Measurements from ENCODE around the gene RRP12. TPM values are rescaled to one million over a fixed set of nuclear protein-coding genes. Genes with fewer than 3 reads are reported as not detected.

RRP12 gene
- total RNA-seq, 1 donor from 2014 or later, result 6.1 TPM

DNA sequence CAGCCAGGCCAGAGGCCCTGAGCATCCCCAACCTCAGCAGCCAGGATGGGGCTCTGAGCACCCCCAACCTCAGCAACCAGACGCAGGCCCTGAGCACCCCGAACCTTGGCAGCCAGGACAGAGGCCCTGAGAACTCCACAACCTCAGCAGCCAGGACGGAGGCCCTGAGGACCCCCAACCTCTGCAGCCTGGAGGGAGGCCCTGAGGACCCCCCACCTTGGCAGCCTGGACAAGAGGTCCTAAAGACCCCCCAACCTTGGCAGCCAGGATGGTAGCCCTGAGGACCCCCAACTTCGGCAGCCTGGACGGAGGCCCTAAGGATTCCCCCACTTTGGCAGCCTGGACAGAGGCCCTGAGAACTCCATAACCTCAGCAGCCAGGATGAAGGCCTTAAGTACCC, 17.0 kb downstream of the RRP12 start:
- no peak overlapping the region for H3K9ac ChIP-seq
- peaks cover 2% of the 10 kb centered on the region for H3K27me3 Mint-ChIP-seq (ENCODE audit: insufficient read depth, low read depth)
- H3F3A ChIP-seq (ENCODE audit: low read depth), result no peaks in the 10 kb centered on the region
- TF ChIP-seq EZH2 (IDR thresholded peaks at IDR 0.05) (no peak), CTCF (IDR thresholded peaks at IDR 0.05) (no peak), EZH2phosphoT487 (IDR thresholded peaks at IDR 0.05) (no peak)
- no peaks in the 10 kb centered on the region for H3K9me3 ChIP-seq (ENCODE audit: low read depth)
- H3K27ac ChIP-seq, result no peak overlapping the region
- no peaks in the 10 kb centered on the region for H3K9me3 Mint-ChIP-seq
- no peak overlapping the region for H3K4me3 Mint-ChIP-seq
- no peaks in the 10 kb centered on the region for H4K20me1 ChIP-seq (ENCODE audit: low read depth)
- no peak overlapping the region for H3K4me3 ChIP-seq
- no peaks in the 10 kb centered on the region for H3K4me1 Mint-ChIP-seq
- no peaks in the 10 kb centered on the region for H3K27me3 ChIP-seq
- H3K4me2 ChIP-seq, result no peak overlapping the region
- no peaks in the 10 kb centered on the region for H3K4me1 ChIP-seq
- no peak overlapping the region for H3K27ac Mint-ChIP-seq
- no peak overlapping the region for H2AFZ ChIP-seq (replicated peaks)
- no peaks in the 10 kb centered on the region for H3K79me2 ChIP-seq (ENCODE audit: low read depth)
- H3K36me3 Mint-ChIP-seq, result peaks cover 6% of the 10 kb centered on the region
- no peak for DNase-seq (ENCODE audit: low spot score)
- H3K36me3 ChIP-seq, result no peaks in the 10 kb centered on the region

DNA sequence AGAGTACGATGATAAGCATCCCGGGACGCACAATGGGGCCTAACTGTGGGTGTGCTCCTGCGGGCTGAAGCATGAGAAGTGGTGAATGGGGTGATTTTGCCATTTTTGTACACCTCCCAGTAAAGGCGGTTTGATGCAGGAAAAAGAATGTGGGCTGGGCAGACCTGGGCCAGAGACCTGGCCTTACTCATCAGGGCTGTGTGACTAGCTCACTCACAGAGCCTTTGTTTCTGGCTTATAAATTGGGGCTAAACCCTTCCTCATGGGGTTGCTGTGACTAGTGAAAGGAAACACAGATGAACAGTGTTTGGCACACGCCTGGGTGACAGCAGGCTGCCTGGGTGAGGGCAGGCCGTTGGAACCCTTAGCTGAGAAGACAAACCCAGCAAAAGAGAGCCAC, 18.0 kb downstream of the RRP12 start:
- no peak overlapping the region for H3K4me3 ChIP-seq
- Mint-ChIP-seq H3K9me3 (no peaks in the 10 kb centered on the region), H3K27me3 (ENCODE audit: insufficient read depth, low read depth) (peaks cover 3% of the 10 kb centered on the region), H3K27ac (no peak overlapping the region), H3K36me3 (peaks cover 2% of the 10 kb centered on the region), H3K4me1 (no peaks in the 10 kb centered on the region), H3K4me3 (no peak overlapping the region)
- H3K27me3 ChIP-seq, result no peaks in the 10 kb centered on the region
- no peak overlapping the region for H3K4me2 ChIP-seq
- H3K4me1 ChIP-seq, result no peaks in the 10 kb centered on the region
- H3K9ac ChIP-seq, result no peak overlapping the region
- H3K79me2 ChIP-seq (ENCODE audit: low read depth), result no peaks in the 10 kb centered on the region
- no peaks in the 10 kb centered on the region for H4K20me1 ChIP-seq (ENCODE audit: low read depth)
- no peaks in the 10 kb centered on the region for H3K9me3 ChIP-seq (ENCODE audit: low read depth)
- no peaks in the 10 kb centered on the region for H3F3A ChIP-seq (ENCODE audit: low read depth)
- no peaks in the 10 kb centered on the region for H3K36me3 ChIP-seq
- no peak overlapping the region for H3K27ac ChIP-seq
- DNase-seq (ENCODE audit: low spot score), result no peak
- H2AFZ ChIP-seq (replicated peaks), result no peak overlapping the region
- TF ChIP-seq CTCF (IDR thresholded peaks at IDR 0.05) (no peak), EZH2 (IDR thresholded peaks at IDR 0.05) (no peak), EZH2phosphoT487 (IDR thresholded peaks at IDR 0.05) (no peak)

DNA sequence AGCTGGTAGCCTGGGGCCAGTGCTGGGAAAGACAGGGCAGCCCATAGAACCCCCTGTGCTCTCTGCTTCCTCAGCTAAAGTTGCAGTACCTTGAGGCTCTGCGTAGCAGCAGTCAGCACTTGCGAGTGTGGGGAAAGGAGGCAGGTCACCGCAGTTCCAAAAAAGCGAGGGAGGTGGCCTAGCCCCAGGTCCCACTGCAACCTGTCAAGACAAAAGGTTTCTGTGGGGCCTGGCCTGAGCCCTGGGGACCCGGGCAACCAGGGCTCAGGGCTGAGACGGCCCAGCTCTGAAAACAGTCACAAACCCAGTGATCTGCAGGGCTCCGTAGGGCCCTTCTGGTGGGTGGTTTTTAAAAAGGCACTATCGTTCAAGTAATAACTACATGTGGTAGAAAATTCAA, 19.5 kb downstream of the RRP12 start:
- H3K4me3 Mint-ChIP-seq, result no peak overlapping the region
- no peaks in the 10 kb centered on the region for H3K9me3 Mint-ChIP-seq
- H3K27ac ChIP-seq, result no peak overlapping the region
- no peak overlapping the region for H3K4me2 ChIP-seq
- no peak overlapping the region for H3K4me3 ChIP-seq
- H3K27ac Mint-ChIP-seq, result no peak overlapping the region
- no peaks in the 10 kb centered on the region for H4K20me1 ChIP-seq (ENCODE audit: low read depth)
- no peak for DNase-seq (ENCODE audit: low spot score)
- H3K79me2 ChIP-seq (ENCODE audit: low read depth), result no peaks in the 10 kb centered on the region
- no peaks in the 10 kb centered on the region for H3K4me1 ChIP-seq
- no peak overlapping the region for H2AFZ ChIP-seq (replicated peaks)
- H3K4me1 Mint-ChIP-seq, result no peaks in the 10 kb centered on the region
- H3K9ac ChIP-seq, result no peak overlapping the region
- H3K27me3 Mint-ChIP-seq (ENCODE audit: insufficient read depth, low read depth), result peaks cover 3% of the 10 kb centered on the region
- H3F3A ChIP-seq (ENCODE audit: low read depth), result no peaks in the 10 kb centered on the region
- no peaks in the 10 kb centered on the region for H3K27me3 ChIP-seq
- H3K36me3 Mint-ChIP-seq, result peaks cover 2% of the 10 kb centered on the region
- no peaks in the 10 kb centered on the region for H3K9me3 ChIP-seq (ENCODE audit: low read depth)
- H3K36me3 ChIP-seq, result no peaks in the 10 kb centered on the region
- no peak for TF ChIP-seq EZH2phosphoT487 (IDR thresholded peaks at IDR 0.05)
- no peak for TF ChIP-seq EZH2 (IDR thresholded peaks at IDR 0.05)
- TF ChIP-seq CTCF (IDR thresholded peaks at IDR 0.05), result no peak

All from neural progenitor cell (in vitro differentiated cells).